CD8-positive, alpha-beta memory T cell (primary cell): ENCODE data around the gene CCDC148. TPM values are rescaled to one million over a fixed set of nuclear protein-coding genes. Genes with fewer than 3 reads are reported as not detected.
A peak's percentile ranks its signal among the peaks of the same experiment; 100 is the strongest.

ENCODE experiments used
- CTCF ChIA-PET: fragments of 350-600 bp; sonication (Branson Sonifier 250); formaldehyde crosslinking; loops from one replicate; lab custom pipeline; 2021; ENCODE audit warnings: antibody characterized with exemption; lab: Charles Lee
- POLR2A ChIA-PET: fragments of 350-600 bp; sonication (Branson Sonifier 250); formaldehyde crosslinking; loops from one replicate; lab custom pipeline; 2021; ENCODE audit warnings: antibody characterized with exemption; lab: Charles Lee
- DNase-seq, 5 donors: peaks; one replicate each; pipeline versions ENCODE4 v3.0.0 to v3.0.0-alpha.2; 2020 to 2022; ENCODE audit warnings: mixed read lengths in 1 of 5
- H3K27ac ChIP-seq: one replicate; pipeline ENCODE4 v1.7.0; 2013; ENCODE audit warnings: low read depth, mild to moderate bottlenecking, low read length, moderate library complexity
- H3K27me3 ChIP-seq: 2 replicates; pipeline ENCODE4 v1.7.0; 2013; ENCODE audit warnings: low read length, mild to moderate bottlenecking; ENCODE audit not compliant: insufficient read depth, poor library complexity, severe bottlenecking
- H3K36me3 ChIP-seq: 2 replicates; pipeline ENCODE4 v1.7.0; 2013; ENCODE audit warnings: mild to moderate bottlenecking, low read length, moderate library complexity; ENCODE audit not compliant: insufficient read depth
- H3K4me1 ChIP-seq: 2 replicates; pipeline ENCODE4 v1.7.0; 2013; ENCODE audit warnings: mild to moderate bottlenecking, low read length, moderate library complexity; ENCODE audit not compliant: insufficient read depth
- H3K4me3 ChIP-seq: 2 replicates; pipeline ENCODE4 v1.7.0; 2013; ENCODE audit warnings: mild to moderate bottlenecking, low read length
- H3K9me3 ChIP-seq: 2 replicates; pipeline ENCODE4 v1.7.0; 2013; ENCODE audit warnings: mild to moderate bottlenecking, low read length
- H3K27ac Mint-ChIP-seq, 8 donors: one replicate each; pipeline ENCODE4 v1.8.0; 2020 to 2021; ENCODE audit warnings: mixed read lengths in 8 of 8, mild to moderate bottlenecking in 6 of 8, inconsistent platforms in 3 of 8, moderate library complexity in 3 of 8
- H3K27me3 Mint-ChIP-seq, 2 donors: one replicate each; pipeline ENCODE4 v1.8.0; 2020 to 2021; ENCODE audit warnings: mixed read lengths in 2 of 2, mild to moderate bottlenecking in 1 of 2, moderate library complexity in 1 of 2
- H3K36me3 Mint-ChIP-seq, 3 donors: one replicate each; pipeline ENCODE4 v1.8.0; 2020 to 2021; ENCODE audit warnings: mixed read lengths in 3 of 3, inconsistent platforms in 1 of 3, mild to moderate bottlenecking in 1 of 3
- H3K4me1 Mint-ChIP-seq, 3 donors: one replicate each; pipeline ENCODE4 v1.8.0; 2020 to 2021; ENCODE audit warnings: mixed read lengths in 3 of 3, inconsistent platforms in 1 of 3, mild to moderate bottlenecking in 1 of 3
- H3K4me3 Mint-ChIP-seq, 7 donors: one replicate each; pipeline ENCODE4 v1.8.0; 2020 to 2021; ENCODE audit warnings: mixed read lengths in 7 of 7, mild to moderate bottlenecking in 6 of 7, moderate library complexity in 4 of 7, inconsistent platforms in 2 of 7
- H3K9me3 Mint-ChIP-seq, 5 donors: one replicate each; pipeline ENCODE4 v1.8.0; 2020 to 2022; ENCODE audit warnings: mixed read lengths in 5 of 5, mild to moderate bottlenecking in 3 of 5, moderate library complexity in 2 of 5, inconsistent platforms in 1 of 5
- polyA plus RNA-seq: library from polyadenylated mRNA; unstranded; fragments of 300-500 nt; fragmentation: Illumina TruSeq; gene quantifications from one replicate; pipeline ENCODE4 v1.2.3, GENCODE V29; 2021
- total RNA-seq, 2 experiments: library from RNA; stranded (reverse); gene quantifications; one replicate each; pipeline ENCODE4 v1.2.3, GENCODE V29; 2021

Gene CCDC148
- under 1 TPM in 1 of 2 experiments, not detected in 1; 0.40 TPM for total RNA-seq
- not detected for polyA plus RNA-seq

DNA sequence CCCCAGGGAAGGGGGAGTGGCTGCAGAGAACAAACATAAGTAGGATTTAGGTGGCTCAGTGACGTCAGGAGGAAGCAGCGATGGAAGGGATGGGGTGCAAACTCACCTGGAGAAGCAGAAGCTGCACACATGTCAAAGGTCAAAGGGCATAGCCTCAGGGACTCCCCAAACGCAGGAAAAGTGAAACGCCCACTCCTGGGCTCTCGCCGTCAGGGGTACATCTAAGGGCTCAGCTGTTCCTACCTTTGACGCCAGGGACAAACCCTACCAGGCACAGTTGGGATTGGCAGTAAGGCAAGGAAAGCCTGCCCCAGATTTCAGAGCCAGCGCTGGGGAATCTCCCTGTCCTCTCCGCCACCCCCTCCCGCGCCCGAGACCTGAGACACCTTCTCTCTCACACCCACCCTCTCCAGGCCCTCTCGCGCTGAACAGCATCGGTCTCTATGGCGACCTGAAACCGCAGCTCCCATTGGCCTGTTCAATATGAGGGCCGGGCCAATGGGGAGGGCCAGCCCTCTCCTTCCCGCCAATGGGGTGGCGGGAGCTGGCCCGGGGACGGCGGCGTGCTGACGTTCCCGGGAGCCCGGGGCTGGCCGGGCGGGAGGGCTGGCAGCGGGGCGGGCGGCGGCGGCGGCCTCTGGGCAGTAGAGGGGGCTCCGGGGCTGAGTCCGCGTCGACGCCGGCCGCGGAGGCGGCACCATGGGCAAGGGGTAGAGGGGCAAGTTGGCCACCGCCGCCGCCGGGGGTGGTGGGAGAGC lies at the start of gene CCDC148, which contains the start of gene PKP4:
Gene CCDC148 (minus strand): TSS at position 445 of the 758 bp plus-strand sequence. CDS start 314 bp downstream, at position 131.
Gene PKP4 (plus strand): TSS at position 644 of the 758 bp plus-strand sequence. CDS start 76,233 bp downstream, outside the sequence.
- peak within 1 kb of the TSS; percentile 79 for H3K4me3 ChIP-seq
- POLR2A ChIA-PET: interaction anchor here (0.6 to 1.4 kb wide), 3 partner anchors 21 to 829 kb away, joined by 3 to 4 read pairs (median 4); partner anchors contain the start of gene ACVR1C

DNA sequence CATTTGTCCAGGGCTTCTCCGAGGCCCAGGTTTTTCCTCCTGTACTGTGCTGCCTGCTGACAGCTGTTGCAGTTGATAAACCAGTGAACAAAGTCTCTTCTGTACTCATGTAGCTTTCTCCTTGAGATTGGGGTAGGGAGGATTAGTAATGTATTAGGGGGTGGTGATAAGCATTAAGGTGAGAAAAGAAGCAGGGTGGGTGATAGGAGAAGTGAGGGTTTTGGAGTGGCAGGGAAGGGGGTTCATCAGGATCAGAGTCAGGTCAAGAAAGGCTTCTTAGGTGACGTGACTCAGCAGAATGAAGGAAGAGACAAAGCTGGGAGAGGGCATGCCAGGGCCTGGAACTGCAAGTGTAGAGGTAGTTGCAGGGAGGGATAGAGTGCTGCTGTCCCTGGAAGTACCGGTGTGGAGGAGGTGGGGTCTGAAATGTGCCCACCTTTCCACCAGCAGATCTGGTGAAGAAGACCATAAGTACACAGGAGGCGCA lies 48.9 kb upstream of the CCDC148 start:
- no peaks in the 10 kb centered on the region for H3K36me3 Mint-ChIP-seq
- peaks cover 10 to 22% (median 14%) of the 10 kb centered on the region in 3 donors for H3K4me1 Mint-ChIP-seq
- DNase-seq: no peak
- ChIA-PET CTCF (no interaction called here), POLR2A (no interaction called here)
- peak overlapping the region in 1 of 8 donors; percentile 2 for H3K27ac Mint-ChIP-seq
- Histone ChIP-seq H3K36me3 (no peaks in the 10 kb centered on the region), H3K4me3 (no peak overlapping the region), H3K27me3 (no peaks in the 10 kb centered on the region), H3K27ac (no peak overlapping the region), H3K9me3 (no peaks in the 10 kb centered on the region), H3K4me1 (no peaks in the 10 kb centered on the region)
- no peaks in the 10 kb centered on the region for H3K27me3 Mint-ChIP-seq
- no peaks in the 10 kb centered on the region for H3K9me3 Mint-ChIP-seq
- H3K4me3 Mint-ChIP-seq: no peak overlapping the region

More for the DNA sequence above, at the start of gene CCDC148, which contains the start of gene PKP4:
- Histone ChIP-seq H3K4me1 (peaks cover 14% of the 10 kb centered on the region), H3K27ac (peak within 1 kb of the TSS; percentile 60), H3K27me3 (no peaks in the 10 kb centered on the region), H3K9me3 (no peaks in the 10 kb centered on the region), H3K36me3 (no peaks in the 10 kb centered on the region)
- peak within 1 kb of the TSS; percentile 73 to 97 (median 90) for H3K27ac Mint-ChIP-seq
- H3K4me1 Mint-ChIP-seq: peaks cover 19 to 26% (median 23%) of the 10 kb centered on the region in 3 donors
- peak within 1 kb of the TSS; percentile 84 to 96 (median 90) for H3K4me3 Mint-ChIP-seq
- DNase-seq: peak; percentile 82 to 94 (median 90)
- H3K36me3 Mint-ChIP-seq: peaks cover 0 to 8% (median 0%) of the 10 kb centered on the region in 3 donors
- CTCF ChIA-PET: interaction anchor here (1.5 to 1.8 kb wide), 2 partner anchors 9 to 19 kb away, joined by 6 read pairs; no protein-coding TSS in a partner anchor
- no peaks in the 10 kb centered on the region for H3K27me3 Mint-ChIP-seq
- H3K9me3 Mint-ChIP-seq: no peaks in the 10 kb centered on the region

DNA sequence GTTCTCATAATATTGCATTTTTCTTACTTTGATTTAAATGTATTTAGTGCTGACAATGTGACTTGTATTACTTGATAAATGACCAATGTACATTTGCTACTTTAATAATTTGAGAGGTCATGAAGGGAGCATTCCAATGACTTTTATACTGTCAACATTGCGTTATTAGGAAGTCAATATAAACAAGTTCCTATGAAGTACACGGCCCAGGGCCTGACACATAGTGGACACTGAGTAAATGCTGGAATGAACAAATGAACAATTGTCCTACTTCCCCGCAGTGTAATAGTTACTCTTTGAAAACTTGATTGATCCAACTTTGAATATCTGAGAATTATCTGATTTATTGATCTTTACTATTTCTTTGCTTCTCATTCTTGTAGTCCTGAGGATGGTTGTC lies 47.5 kb upstream of the CCDC148 start:
- CTCF ChIA-PET: no interaction called here
- no peak overlapping the region for H3K4me3 Mint-ChIP-seq
- Histone ChIP-seq H3K27me3 (no peaks in the 10 kb centered on the region), H3K27ac (no peak overlapping the region), H3K9me3 (no peaks in the 10 kb centered on the region), H3K4me1 (no peaks in the 10 kb centered on the region), H3K4me3 (no peak overlapping the region), H3K36me3 (no peaks in the 10 kb centered on the region)
- DNase-seq: no peak
- peaks cover 0 to 2% (median 0%) of the 10 kb centered on the region in 3 donors for H3K36me3 Mint-ChIP-seq
- no peaks in the 10 kb centered on the region for H3K27me3 Mint-ChIP-seq
- H3K9me3 Mint-ChIP-seq: no peaks in the 10 kb centered on the region
- POLR2A ChIA-PET: no interaction called here
- peaks cover 8 to 18% (median 10%) of the 10 kb centered on the region in 3 donors for H3K4me1 Mint-ChIP-seq
- H3K27ac Mint-ChIP-seq: no peak overlapping the region

DNA sequence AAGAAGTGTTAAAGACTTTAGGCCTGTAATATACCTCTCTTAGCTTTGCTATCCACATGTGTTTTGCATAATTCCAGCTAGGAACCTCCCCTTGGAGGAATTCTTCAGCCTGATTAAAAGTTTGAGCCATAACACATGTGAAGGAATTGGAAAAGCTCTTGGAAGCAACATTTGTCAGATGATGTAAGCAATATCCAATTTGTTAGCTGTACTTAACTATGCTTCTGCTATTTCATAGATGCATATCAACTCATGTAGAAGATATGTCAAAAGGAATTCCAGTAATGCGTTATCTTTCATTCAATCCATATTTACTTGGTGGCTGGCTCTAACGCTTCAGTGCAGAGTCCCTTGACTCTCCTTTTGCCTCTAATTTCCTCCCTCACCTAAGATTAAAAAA lies 46.4 kb upstream of the CCDC148 start:
- CTCF ChIA-PET: no interaction called here
- Mint-ChIP-seq H3K36me3 (peaks cover 0 to 2% (median 0%) of the 10 kb centered on the region in 3 donors), H3K4me1 (peaks cover 8 to 18% (median 10%) of the 10 kb centered on the region in 3 donors), H3K27me3 (no peaks in the 10 kb centered on the region), H3K27ac (no peak overlapping the region), H3K4me3 (no peak overlapping the region), H3K9me3 (no peaks in the 10 kb centered on the region)
- Histone ChIP-seq H3K27me3 (no peaks in the 10 kb centered on the region), H3K4me1 (no peaks in the 10 kb centered on the region), H3K9me3 (no peaks in the 10 kb centered on the region), H3K27ac (no peak overlapping the region), H3K36me3 (no peaks in the 10 kb centered on the region), H3K4me3 (no peak overlapping the region)
- no peak for DNase-seq
- POLR2A ChIA-PET: no interaction called here

DNA sequence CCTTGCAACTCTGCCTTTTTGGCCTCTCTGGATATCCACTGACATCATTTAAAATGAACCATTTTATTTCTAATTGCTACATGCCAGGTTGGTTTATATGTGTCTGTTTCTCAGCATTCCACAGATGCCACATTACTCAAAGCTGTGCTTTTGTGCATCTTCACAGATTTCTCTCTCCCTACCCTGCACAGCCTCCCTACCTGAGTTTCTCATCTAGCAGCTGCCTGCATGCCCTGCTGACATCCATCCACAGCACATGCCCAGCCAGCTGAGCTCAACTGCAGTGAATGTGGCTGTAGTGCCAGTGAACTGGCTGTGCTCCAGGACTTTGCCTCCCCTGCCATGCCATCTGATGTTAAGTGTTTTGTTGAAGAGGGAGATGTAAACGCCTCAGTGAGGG lies 44.7 kb upstream of the CCDC148 start:
- no peaks in the 10 kb centered on the region for H3K9me3 ChIP-seq
- no peak for DNase-seq
- H3K27me3 ChIP-seq: no peaks in the 10 kb centered on the region
- Mint-ChIP-seq H3K36me3 (peaks cover 0 to 2% (median 0%) of the 10 kb centered on the region in 3 donors), H3K4me3 (no peak overlapping the region), H3K27ac (no peak overlapping the region), H3K4me1 (peaks cover 0 to 10% (median 3%) of the 10 kb centered on the region in 3 donors), H3K27me3 (no peaks in the 10 kb centered on the region), H3K9me3 (no peaks in the 10 kb centered on the region)
- H3K36me3 ChIP-seq: no peaks in the 10 kb centered on the region
- H3K4me1 ChIP-seq: no peaks in the 10 kb centered on the region
- no peak overlapping the region for H3K4me3 ChIP-seq
- POLR2A ChIA-PET: no interaction called here
- CTCF ChIA-PET: no interaction called here
- H3K27ac ChIP-seq: no peak overlapping the region

DNA sequence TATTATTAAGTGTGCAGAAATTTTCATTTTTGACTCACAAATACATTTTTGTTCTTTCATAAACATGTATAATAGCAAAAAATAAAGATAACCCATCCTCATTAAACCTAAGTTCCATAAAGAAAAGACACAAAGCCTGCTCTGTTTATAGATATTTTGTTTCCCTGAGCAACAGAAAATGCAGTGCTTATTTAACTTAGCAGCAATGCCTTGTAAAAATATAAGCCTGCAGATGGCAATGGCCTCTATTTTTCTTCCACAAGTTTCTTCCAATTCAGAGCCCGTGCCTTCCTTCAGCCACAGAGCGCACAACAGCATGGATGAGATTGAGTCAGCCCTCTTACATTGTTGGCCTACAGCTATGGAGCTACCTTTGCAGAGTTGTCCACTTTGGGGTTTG lies 43.8 kb upstream of the CCDC148 start:
- Histone ChIP-seq H3K36me3 (no peaks in the 10 kb centered on the region), H3K4me1 (no peaks in the 10 kb centered on the region), H3K27me3 (no peaks in the 10 kb centered on the region), H3K4me3 (no peak overlapping the region), H3K27ac (no peak overlapping the region), H3K9me3 (no peaks in the 10 kb centered on the region)
- H3K4me1 Mint-ChIP-seq: peaks cover 0 to 4% (median 1%) of the 10 kb centered on the region in 3 donors
- CTCF ChIA-PET: no interaction called here
- no peak overlapping the region for H3K27ac Mint-ChIP-seq
- POLR2A ChIA-PET: no interaction called here
- peaks cover 0 to 2% (median 0%) of the 10 kb centered on the region in 3 donors for H3K36me3 Mint-ChIP-seq
- H3K4me3 Mint-ChIP-seq: no peak overlapping the region
- H3K27me3 Mint-ChIP-seq: no peaks in the 10 kb centered on the region
- DNase-seq: no peak
- H3K9me3 Mint-ChIP-seq: no peaks in the 10 kb centered on the region

DNA sequence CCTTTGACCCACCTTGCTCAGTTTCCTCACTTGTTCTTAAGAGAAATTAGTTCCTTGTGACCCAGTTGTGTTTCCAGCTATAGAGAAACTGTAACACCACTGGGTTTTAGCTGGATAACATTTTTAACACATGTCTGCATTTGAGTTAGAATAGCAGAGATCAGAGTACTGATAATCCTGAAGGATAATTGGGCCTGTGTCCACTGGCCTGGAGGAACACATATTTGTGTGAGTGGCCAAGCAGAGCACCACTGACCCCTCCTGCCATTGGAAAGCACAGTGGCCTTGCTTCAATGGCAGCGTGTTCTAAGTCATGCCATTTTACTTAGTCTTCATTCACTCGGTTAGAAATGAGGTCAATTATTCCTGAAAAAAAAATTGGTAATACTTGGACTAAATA lies 42.8 kb upstream of the CCDC148 start:
- ChIA-PET POLR2A (no interaction called here), CTCF (no interaction called here)
- Histone ChIP-seq H3K27ac (no peak overlapping the region), H3K9me3 (no peaks in the 10 kb centered on the region), H3K27me3 (no peaks in the 10 kb centered on the region), H3K36me3 (no peaks in the 10 kb centered on the region), H3K4me1 (no peaks in the 10 kb centered on the region), H3K4me3 (no peak overlapping the region)
- Mint-ChIP-seq H3K4me3 (no peak overlapping the region), H3K36me3 (peaks cover 0 to 2% (median 0%) of the 10 kb centered on the region in 3 donors), H3K4me1 (peaks cover 0 to 1% (median 0%) of the 10 kb centered on the region in 3 donors), H3K27ac (no peak overlapping the region), H3K9me3 (no peaks in the 10 kb centered on the region), H3K27me3 (no peaks in the 10 kb centered on the region)
- no peak for DNase-seq

DNA sequence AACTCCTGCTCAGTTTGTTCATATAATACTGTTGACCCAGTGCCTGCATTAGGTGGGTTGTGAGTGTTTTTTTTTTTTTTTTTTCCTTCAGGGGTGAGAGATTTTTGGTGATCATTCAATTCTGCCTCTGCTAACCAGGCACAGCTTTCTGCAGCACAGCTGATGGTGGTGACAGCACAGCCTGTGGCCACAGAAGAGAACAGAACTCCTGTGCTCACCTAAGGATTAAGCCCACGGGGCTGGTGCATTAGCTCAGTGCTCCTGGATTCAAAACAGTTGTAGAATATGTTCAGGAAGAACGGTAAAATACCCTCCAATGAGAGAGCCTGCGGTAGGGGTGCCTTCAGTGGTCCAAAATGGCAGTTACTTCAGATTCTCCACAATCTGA lies 42.2 kb upstream of the CCDC148 start:
- H3K4me1 ChIP-seq: no peaks in the 10 kb centered on the region
- POLR2A ChIA-PET: no interaction called here
- CTCF ChIA-PET: no interaction called here
- no peak for DNase-seq
- no peak overlapping the region for H3K4me3 ChIP-seq
- no peak overlapping the region for H3K27ac ChIP-seq
- Mint-ChIP-seq H3K27ac (peak overlapping the region in 1 of 8 donors; percentile 23), H3K27me3 (no peaks in the 10 kb centered on the region), H3K4me1 (peaks cover 0 to 1% (median 0%) of the 10 kb centered on the region in 3 donors), H3K36me3 (peaks cover 0 to 2% (median 0%) of the 10 kb centered on the region in 3 donors), H3K9me3 (no peaks in the 10 kb centered on the region), H3K4me3 (no peak overlapping the region)
- H3K9me3 ChIP-seq: no peaks in the 10 kb centered on the region
- no peaks in the 10 kb centered on the region for H3K36me3 ChIP-seq
- H3K27me3 ChIP-seq: no peaks in the 10 kb centered on the region
